ENCODE results near the gene GABARAPL2. TPM values are rescaled to one million over a fixed set of nuclear protein-coding genes. Genes with fewer than 3 reads are reported as not detected.

GABARAPL2 gene
- total and polyA plus RNA-seq, 9 donors: 77.9 to 195 (median 109) TPM

GRCh38 chr16:75618780-75619179 lies 52.6 kb downstream of the GABARAPL2 start:
- no peaks in the 10 kb centered on the region for H3K27me3 ChIP-seq
- H3K36me3 ChIP-seq: no peaks in the 10 kb centered on the region
- TF ChIP-seq, protein P1, sequence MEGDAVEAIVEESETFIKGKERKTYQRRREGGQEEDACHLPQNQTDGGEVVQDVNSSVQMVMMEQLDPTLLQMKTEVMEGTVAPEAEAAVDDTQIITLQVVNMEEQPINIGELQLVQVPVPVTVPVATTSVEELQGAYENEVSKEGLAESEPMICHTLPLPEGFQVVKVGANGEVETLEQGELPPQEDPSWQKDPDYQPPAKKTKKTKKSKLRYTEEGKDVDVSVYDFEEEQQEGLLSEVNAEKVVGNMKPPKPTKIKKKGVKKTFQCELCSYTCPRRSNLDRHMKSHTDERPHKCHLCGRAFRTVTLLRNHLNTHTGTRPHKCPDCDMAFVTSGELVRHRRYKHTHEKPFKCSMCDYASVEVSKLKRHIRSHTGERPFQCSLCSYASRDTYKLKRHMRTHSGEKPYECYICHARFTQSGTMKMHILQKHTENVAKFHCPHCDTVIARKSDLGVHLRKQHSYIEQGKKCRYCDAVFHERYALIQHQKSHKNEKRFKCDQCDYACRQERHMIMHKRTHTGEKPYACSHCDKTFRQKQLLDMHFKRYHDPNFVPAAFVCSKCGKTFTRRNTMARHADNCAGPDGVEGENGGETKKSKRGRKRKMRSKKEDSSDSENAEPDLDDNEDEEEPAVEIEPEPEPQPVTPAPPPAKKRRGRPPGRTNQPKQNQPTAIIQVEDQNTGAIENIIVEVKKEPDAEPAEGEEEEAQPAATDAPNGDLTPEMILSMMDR (IDR thresholded peaks at IDR 0.05): no peak
- TF ChIP-seq POLR2A (IDR thresholded peaks at IDR 0.05) (no peak), EP300 (IDR thresholded peaks at IDR 0.05) (no peak)
- peaks cover 6% of the 10 kb centered on the region for H3K4me1 ChIP-seq (ENCODE audit: insufficient read depth)
- DNase-seq: no peak
- H3K27ac ChIP-seq: no peak overlapping the region
- WGBS, 3 donors: 95 to 97% (median 97%) methylated on average over 2 of the region's 2 CpGs
- no peaks in the 10 kb centered on the region for H3K9me3 ChIP-seq
- no peak overlapping the region for H3K4me3 ChIP-seq
- intact Hi-C loops (cut with DNase I): no loop called here

DNA sequence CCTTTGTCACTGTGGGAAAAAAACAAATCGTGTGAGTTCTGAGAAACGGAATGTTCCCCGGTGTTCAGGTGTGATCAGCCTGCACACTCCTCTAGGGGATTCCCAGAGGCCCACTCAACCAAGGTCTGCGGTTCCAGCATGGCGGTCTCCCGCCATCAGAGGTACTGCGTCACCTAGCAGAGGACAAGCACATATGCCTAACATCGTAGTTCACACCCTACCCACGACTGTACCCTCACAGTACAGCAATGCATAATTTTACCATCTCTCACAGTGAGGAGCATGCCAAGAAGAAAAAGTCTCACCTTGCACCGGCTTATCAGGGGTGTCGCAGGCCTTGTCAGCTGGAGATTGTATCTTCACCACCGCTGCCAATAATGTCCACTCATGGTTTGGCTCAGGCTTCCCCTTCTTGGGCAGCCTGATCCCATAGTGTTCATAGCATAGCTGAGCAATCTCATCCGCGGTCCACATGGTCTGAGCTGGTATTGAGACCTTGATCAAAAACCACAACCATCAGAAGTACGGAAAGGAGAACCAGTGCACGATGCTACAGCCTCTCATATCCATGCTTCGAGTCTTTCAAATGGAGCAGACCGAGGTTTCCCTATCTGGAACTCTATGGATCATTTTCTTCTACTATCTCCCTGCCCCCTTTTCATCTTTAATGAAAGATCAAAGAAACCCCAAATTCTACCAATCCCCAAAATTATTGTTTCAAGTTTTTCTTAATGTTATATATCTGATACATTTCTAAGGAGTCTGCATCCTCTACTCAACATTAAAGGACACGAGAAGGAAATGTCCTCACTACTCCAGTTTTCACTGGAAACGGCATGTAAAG lies 54.4 kb downstream of the GABARAPL2 start:
- Histone ChIP-seq H3K27ac (no peak overlapping the region), H3K27me3 (no peaks in the 10 kb centered on the region), H3K36me3 (no peaks in the 10 kb centered on the region), H3K9me3 (no peaks in the 10 kb centered on the region), H3K4me3 (no peak overlapping the region), H3K4me1 (ENCODE audit: insufficient read depth) (peaks cover 6% of the 10 kb centered on the region)
- DNase-seq: no peak
- intact Hi-C loops (cut with DNase I): loop anchor here in 1 of 4 donors (10.0 kb wide), 1 partner anchor 56 kb away; the partner anchor contains the start of gene GABARAPL2
- TF ChIP-seq EP300 (IDR thresholded peaks at IDR 0.05): no peak
- no peak for TF ChIP-seq POLR2A (IDR thresholded peaks at IDR 0.05)
- TF ChIP-seq, protein P1 (IDR thresholded peaks at IDR 0.05): no peak
- 80 to 86% (median 84%) methylated on average over 20 of the region's 20 CpGs for WGBS, 3 donors

DNA sequence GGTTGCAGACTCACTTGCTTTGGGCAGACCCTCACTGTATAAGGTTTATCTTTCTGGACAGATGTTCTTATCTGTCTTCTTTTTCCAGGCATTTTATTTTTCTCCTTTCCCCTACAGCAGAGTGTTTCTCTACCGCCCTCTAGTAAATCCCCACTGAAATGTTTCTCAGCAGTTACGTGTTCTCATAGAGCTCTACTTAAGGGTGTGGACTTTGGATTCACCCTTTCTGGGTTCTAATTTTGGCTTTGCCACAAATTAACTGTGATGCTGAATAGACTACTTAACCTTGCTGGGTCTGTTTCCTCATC lies 54.9 kb downstream of the GABARAPL2 start:
- H3K36me3 ChIP-seq: no peaks in the 10 kb centered on the region
- peaks cover 6% of the 10 kb centered on the region for H3K4me1 ChIP-seq (ENCODE audit: insufficient read depth)
- H3K9me3 ChIP-seq: no peaks in the 10 kb centered on the region
- TF ChIP-seq POLR2A (IDR thresholded peaks at IDR 0.05) (no peak), EP300 (IDR thresholded peaks at IDR 0.05) (no peak)
- TF ChIP-seq, protein P1 (IDR thresholded peaks at IDR 0.05): no peak
- H3K27me3 ChIP-seq: no peaks in the 10 kb centered on the region
- DNase-seq: no peak
- intact Hi-C loops (cut with DNase I): loop anchor here in 1 of 4 donors (10.0 kb wide), 1 partner anchor 56 kb away; the partner anchor contains the start of gene GABARAPL2
- H3K4me3 ChIP-seq: no peak overlapping the region
- 6 to 7% (median 7%) methylated on average over 2 of the region's 2 CpGs for WGBS, 3 donors
- no peak overlapping the region for H3K27ac ChIP-seq

DNA sequence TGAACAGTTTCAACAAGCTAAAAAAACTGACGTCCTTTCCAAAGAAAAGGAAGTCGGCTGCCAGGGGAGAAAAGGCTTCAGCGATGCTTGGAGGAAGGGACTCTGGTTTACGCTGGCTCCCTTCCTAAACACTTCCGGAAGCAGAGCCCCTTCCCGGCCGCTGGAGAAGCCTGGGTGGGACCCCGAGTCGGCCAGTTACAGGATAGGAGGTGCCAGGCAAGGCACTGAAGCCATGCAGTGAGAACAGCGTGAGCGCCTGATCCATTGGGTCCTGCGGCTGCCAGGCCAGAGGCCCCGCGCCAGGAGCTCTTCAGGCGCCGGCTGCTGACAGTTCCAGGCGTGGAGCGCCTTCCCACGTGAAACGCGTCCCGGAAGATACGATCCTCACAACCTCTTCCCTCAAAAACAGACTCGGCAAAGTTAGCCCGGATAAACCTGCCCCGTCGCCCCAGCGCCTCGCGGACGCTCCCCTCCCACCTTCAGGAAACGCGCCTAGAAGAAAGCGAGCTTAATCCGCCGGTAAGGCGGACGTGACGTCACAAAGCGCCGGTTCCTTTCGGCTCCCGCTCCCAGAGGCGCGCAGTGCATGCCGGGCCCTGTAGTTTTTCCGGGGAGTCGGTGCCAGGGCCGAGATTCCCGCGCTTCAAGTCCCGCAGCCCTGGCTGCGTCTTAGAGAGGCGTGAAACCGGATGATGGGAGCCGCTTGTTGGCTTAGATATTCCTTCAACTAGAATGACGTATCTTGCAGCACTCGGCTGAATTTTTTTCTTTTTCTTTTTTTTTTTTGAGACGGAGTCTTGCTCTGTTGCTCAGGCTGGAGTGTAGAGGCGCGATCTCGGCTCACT lies 56.8 kb downstream of the GABARAPL2 start, which contains the start of gene ADAT1:
TSS of gene ADAT1 (minus strand) at position 521 of the 845 bp plus-strand sequence. CDS start 2,482 bp downstream, outside the sequence.
- H3K27ac ChIP-seq: peak within 1 kb of the TSS in 1 of 2 donors; percentile 74
- intact Hi-C loops (cut with DNase I): loop anchor here in 1 of 4 donors (10.0 kb wide), 1 partner anchor 58 kb away; the partner anchor contains the start of gene GABARAPL2
- H3K27me3 ChIP-seq: no peaks in the 10 kb centered on the region
- peak; percentile 97 to 99 (median 98) for DNase-seq
- H3K4me3 ChIP-seq: peak within 1 kb of the TSS; percentile 80
- TF ChIP-seq, protein P1 (IDR thresholded peaks at IDR 0.05): no peak
- peak; percentile 86 for TF ChIP-seq POLR2A (IDR thresholded peaks at IDR 0.05)
- peaks cover 6% of the 10 kb centered on the region for H3K4me1 ChIP-seq (ENCODE audit: insufficient read depth)
- H3K36me3 ChIP-seq: no peaks in the 10 kb centered on the region
- WGBS, 3 donors: 0% methylated on average over 61 to 62 of the region's 62 CpGs
- no peaks in the 10 kb centered on the region for H3K9me3 ChIP-seq

All from ovary (tissue), 9 donors.